ENCODE data around the gene KAT2B.

Gene KAT2B

GRCh38 chr3:20101041-20101440 is 60.8 kb downstream of the KAT2B start:
- no peak for DNase-seq

- no peak for DNase-seq
Observed at GRCh38 chr3:20103731-20104130, 63.5 kb downstream of the KAT2B start.

GRCh38 chr3:20104167-20104661 is 64.0 kb downstream of the KAT2B start:
- DNase-seq, result no peak

- no peak for DNase-seq
Observed at GRCh38 chr3:20105513-20106280, 65.5 kb downstream of the KAT2B start.

- DNase-seq, result no peak
Observed at GRCh38 chr3:20107722-20108121, 67.5 kb downstream of the KAT2B start.

GRCh38 chr3:20108869-20109268 is 68.6 kb downstream of the KAT2B start:
- DNase-seq, result no peak

- DNase-seq, result no peak
Observed at GRCh38 chr3:20110826-20111225, 70.6 kb downstream of the KAT2B start.

GRCh38 chr3:20111836-20112235 is 71.6 kb downstream of the KAT2B start:
- DNase-seq, result peak; percentile 19

GRCh38 chr3:20121088-20121487 is 80.8 kb downstream of the KAT2B start:
- no peak for DNase-seq

- DNase-seq, result no peak
Observed at GRCh38 chr3:20123131-20123652, 82.9 kb downstream of the KAT2B start.

GRCh38 chr3:20125289-20125688 is 85.0 kb downstream of the KAT2B start:
- DNase-seq, result no peak

GRCh38 chr3:20125897-20126296 is 85.7 kb downstream of the KAT2B start:
- DNase-seq, result no peak

GRCh38 chr3:20128358-20128757 is 88.1 kb downstream of the KAT2B start:
- no peak for DNase-seq

GRCh38 chr3:20130106-20130505 is 89.9 kb downstream of the KAT2B start:
- DNase-seq, result no peak

GRCh38 chr3:20136231-20136630 is 96.0 kb downstream of the KAT2B start:
- no peak for DNase-seq

- DNase-seq, result no peak
Observed at GRCh38 chr3:20137647-20138046, 97.4 kb downstream of the KAT2B start.

GRCh38 chr3:20140881-20141280 is 100.6 kb downstream of the KAT2B start:
- no peak for DNase-seq

GRCh38 chr3:20141316-20141715 is 101.1 kb downstream of the KAT2B start:
- no peak for DNase-seq

- DNase-seq, result no peak
Observed at GRCh38 chr3:20141851-20142250, 101.6 kb downstream of the KAT2B start.

- DNase-seq, result no peak
Observed at GRCh38 chr3:20142517-20142916, 102.3 kb downstream of the KAT2B start.

- no peak for DNase-seq
Observed at GRCh38 chr3:20143519-20143918, 103.3 kb downstream of the KAT2B start.

- no peak for DNase-seq
Observed at GRCh38 chr3:20145874-20146273, 105.6 kb downstream of the KAT2B start.

GRCh38 chr3:20146301-20146700 is 106.1 kb downstream of the KAT2B start:
- DNase-seq, result no peak

- no peak for DNase-seq
Observed at GRCh38 chr3:20147361-20147760, 107.1 kb downstream of the KAT2B start.

GRCh38 chr3:20148466-20148865 is 108.2 kb downstream of the KAT2B start:
- DNase-seq, result no peak

Data from HCEC 1CT (cell line).